IMR-90 (cell line): ENCODE measurements around the gene LPIN1. TPM values are rescaled to one million over a fixed set of nuclear protein-coding genes. Genes with fewer than 3 reads are reported as not detected.

ENCODE experiments used
- ATAC-seq: fragments of 200-7000 bp; cut with Tn5 transposase; 2 replicates; pipeline ENCODE4 v1.9.1; 2020; ENCODE audit warnings: low read depth, mild to moderate bottlenecking, moderate library complexity
- BruUV-seq: library from RNA; stranded (reverse); fragments of 400-500 nt; replicated peaks from 2 replicates; lab custom pipeline; 2021; lab: Mats Ljungman, UMichigan
- CTCF ChIA-PET: fragments of 300-600 bp; formaldehyde crosslinking; extraction: SDS; loops from one replicate; lab custom pipeline; 2021; ENCODE audit warnings: antibody characterized with exemption; lab: Yijun Ruan, JAX
- POLR2A ChIA-PET: fragments of 300-600 bp; sonication (Branson Sonifier 250); formaldehyde crosslinking; loops from one replicate; lab custom pipeline; 2022; ENCODE audit warnings: antibody characterized with exemption; ENCODE audit not compliant: unreplicated experiment; lab: Charles Lee
- DNase-seq: peaks from one replicate; pipeline ENCODE4 v3.0.0; 2013
- H2AFZ ChIP-seq: replicated peaks from 2 replicates; pipeline ENCODE3; 2013; ENCODE audit warnings: low read length, mild to moderate bottlenecking; ENCODE audit not compliant: poor library complexity
- H2AK5ac ChIP-seq: 2 replicates; pipeline ENCODE4 v1.6.1; 2013; ENCODE audit warnings: low read depth, low read length, inconsistent platforms
- H2AK9ac ChIP-seq: replicated peaks from 2 replicates; pipeline ENCODE3; 2013; ENCODE audit warnings: mild to moderate bottlenecking, low read depth, low read length, moderate library complexity; ENCODE audit not compliant: poor library complexity
- H2BK120ac ChIP-seq: 2 replicates; pipeline ENCODE4 v1.6.1; 2013; ENCODE audit warnings: low read depth, low read length, inconsistent platforms
- H2BK15ac ChIP-seq: 3 replicates; pipeline ENCODE4 v1.6.1; 2013; ENCODE audit warnings: low read depth, low read length, inconsistent platforms
- H2BK20ac ChIP-seq: 2 replicates; pipeline ENCODE4 v1.6.1; 2013; ENCODE audit warnings: low read depth, mild to moderate bottlenecking, inconsistent platforms, low read length, moderate library complexity
- H2BK5ac ChIP-seq: 2 replicates; pipeline ENCODE4 v1.6.1; 2013; ENCODE audit warnings: mild to moderate bottlenecking, low read depth, low read length, inconsistent platforms; ENCODE audit not compliant: poor library complexity, severe bottlenecking
- H3K14ac ChIP-seq: replicated peaks from 2 replicates; pipeline ENCODE4 v1.6.1; 2013; ENCODE audit warnings: low read depth, low read length, inconsistent platforms
- H3K18ac ChIP-seq: 2 replicates; pipeline ENCODE4 v1.6.1; 2013; ENCODE audit warnings: low read depth, low read length, control low read depth
- H3K23ac ChIP-seq: 2 replicates; pipeline ENCODE4 v1.6.1; 2013; ENCODE audit warnings: low read depth, low read length, inconsistent platforms
- H3K27ac ChIP-seq: 2 replicates; pipeline ENCODE4 v1.5.1; 2013; ENCODE audit warnings: mild to moderate bottlenecking, control low read depth, low read length; ENCODE audit not compliant: insufficient read depth
- H3K27me3 ChIP-seq: 2 replicates; pipeline ENCODE4 v1.6.1; 2013; ENCODE audit warnings: low read length; ENCODE audit not compliant: control insufficient read depth, insufficient read depth
- H3K36me3 ChIP-seq: 2 replicates; pipeline ENCODE4 v1.6.1; 2013; ENCODE audit warnings: low read length, mixed read lengths; ENCODE audit not compliant: control insufficient read depth, insufficient read depth
- H3K4ac ChIP-seq: 2 replicates; pipeline ENCODE4 v1.6.1; 2013; ENCODE audit warnings: low read depth, low read length, inconsistent platforms
- H3K4me1 ChIP-seq: 2 replicates; pipeline ENCODE4 v1.6.1; 2013; ENCODE audit warnings: low read length, mixed read lengths; ENCODE audit not compliant: control insufficient read depth, insufficient read depth
- H3K4me2 ChIP-seq: 2 replicates; pipeline ENCODE4 v1.6.1; 2013; ENCODE audit warnings: low read depth, mild to moderate bottlenecking, control low read depth, low read length, moderate library complexity
- H3K4me3 ChIP-seq: 2 replicates; pipeline ENCODE4 v1.5.1; 2013; ENCODE audit warnings: low read depth, mild to moderate bottlenecking, control low read depth, low read length, moderate library complexity; ENCODE audit not compliant: insufficient read depth
- H3K56ac ChIP-seq: 2 replicates; pipeline ENCODE4 v1.6.1; 2013; ENCODE audit warnings: low read length, inconsistent platforms; ENCODE audit not compliant: insufficient read depth; ENCODE audit errors: extremely low read depth
- H3K79me1 ChIP-seq, 2 experiments: 2 replicates each; pipeline ENCODE4 v1.6.1; 2013; ENCODE audit warnings: low read length in 2 of 2, inconsistent platforms in 1 of 2, low read depth in 1 of 2
- H3K9ac ChIP-seq: 2 replicates; pipeline ENCODE4 v1.6.1; 2013; ENCODE audit warnings: low read depth, low read length, control low read depth
- H3K9me1 ChIP-seq: 2 replicates; pipeline ENCODE4 v1.6.1; 2013; ENCODE audit warnings: low read length, inconsistent platforms; ENCODE audit not compliant: insufficient read depth
- H3K9me3 ChIP-seq: 2 replicates; pipeline ENCODE4 v1.6.1; 2013; ENCODE audit warnings: low read length; ENCODE audit not compliant: control insufficient read depth, insufficient read depth
- H4K20me1 ChIP-seq: 2 replicates; pipeline ENCODE4 v1.6.1; 2013; ENCODE audit warnings: low read length, inconsistent platforms; ENCODE audit not compliant: insufficient read depth
- H4K5ac ChIP-seq: 2 replicates; pipeline ENCODE4 v1.6.1; 2013; ENCODE audit warnings: mild to moderate bottlenecking, low read depth, low read length, control low read depth
- H4K8ac ChIP-seq, 2 experiments: 2 replicates each; pipeline ENCODE4 v1.6.1; 2013; ENCODE audit warnings: low read depth in 2 of 2, low read length in 2 of 2, control low read depth in 1 of 2, inconsistent platforms in 1 of 2
- H4K91ac ChIP-seq: 2 replicates; pipeline ENCODE4 v1.6.1; 2013; ENCODE audit warnings: low read depth, low read length, inconsistent platforms; ENCODE audit not compliant: insufficient read depth
- BHLHE40 ChIP-seq: fragments of 150-350 bp; IDR thresholded peaks from 2 replicates; pipeline ENCODE4 v1.6.1; 2016; ENCODE audit warnings: mild to moderate bottlenecking, low read depth, low read length
- CEBPB ChIP-seq: IDR thresholded peaks from 2 replicates; pipeline ENCODE4 v1.6.1; 2012; ENCODE audit warnings: low read depth, low read length, improper control_type of control experiment
- CHD1 ChIP-seq: IDR thresholded peaks from 2 replicates; pipeline ENCODE4 v1.6.1; 2012; ENCODE audit warnings: low read depth, low read length, improper control_type of control experiment
- CTCF ChIP-seq: conservative IDR thresholded peaks from 2 replicates; pipeline ENCODE4 v1.5.1; 2012; ENCODE audit warnings: mild to moderate bottlenecking, low read depth, low read length, improper control_type of control experiment
- ELK1 ChIP-seq: fragments of 150-350 bp; IDR thresholded peaks from 2 replicates; pipeline ENCODE4 v1.6.1; 2016; ENCODE audit warnings: low read depth, mild to moderate bottlenecking, low read length, moderate library complexity, borderline replicate concordance
- FOS ChIP-seq: fragments of 150-350 bp; IDR thresholded peaks from 2 replicates; pipeline ENCODE4 v1.6.1; 2016; ENCODE audit warnings: low read depth, low read length
- MAZ ChIP-seq: IDR thresholded peaks from 2 replicates; pipeline ENCODE4 v1.6.1; 2012; ENCODE audit warnings: low read depth, mild to moderate bottlenecking, low read length, improper control_type of control experiment, moderate library complexity, borderline replicate concordance
- NFE2L2 ChIP-seq: fragments of 150-350 bp; IDR thresholded peaks from 2 replicates; pipeline ENCODE4 v1.6.1; 2016; ENCODE audit warnings: low read depth, mild to moderate bottlenecking, low read length
- POLR2A ChIP-seq: IDR thresholded peaks from 2 replicates; pipeline ENCODE4 v1.6.1; 2012; ENCODE audit warnings: mild to moderate bottlenecking, low read depth, low read length
- RAD21 ChIP-seq: IDR thresholded peaks from 2 replicates; pipeline ENCODE4 v1.6.1; 2012; ENCODE audit warnings: low read length, improper control_type of control experiment
- RCOR1 ChIP-seq: IDR thresholded peaks from 2 replicates; pipeline ENCODE4 v1.6.1; 2012; ENCODE audit warnings: mild to moderate bottlenecking, low read length, improper control_type of control experiment; ENCODE audit not compliant: insufficient replicate concordance
- RFX5 ChIP-seq: IDR thresholded peaks from 2 replicates; pipeline ENCODE4 v1.8.0; 2012; ENCODE audit warnings: low read depth, mild to moderate bottlenecking, low read length, moderate library complexity
- USF2 ChIP-seq: fragments of 150-350 bp; IDR thresholded peaks from 2 replicates; pipeline ENCODE4 v1.6.1; 2017; ENCODE audit warnings: mild to moderate bottlenecking, antibody characterized with exemption, low read length, low read depth
- WGBS, 2 experiments: methylation state at CpG; one replicate each; pipeline versions ENCODE4 v1.1.5 to v1.1.7; 2013; ENCODE audit warnings: missing lambda C conversion rate in 2 of 2; ENCODE audit not compliant: insufficient read length in 1 of 2; ENCODE audit errors: extremely low coverage in 2 of 2; 5-methylcytosine and 5-hydroxymethylcytosine counted together
- dilution Hi-C: fragments of 300-500 bp; cut with HindIII; formaldehyde crosslinking; loops from one replicate; pipeline ENCODE4 v1.14.3; 2018; ENCODE audit warnings: low sequenced_read_pairs; ENCODE audit not compliant: unreplicated experiment
- in situ Hi-C: fragments of 300-500 bp; cut with MboI; formaldehyde crosslinking; loops from 3 replicates; pipeline ENCODE4 v1.14.3; 2019; ENCODE audit warnings: low sequenced_read_pairs, inconsistent platforms, mixed read lengths
- intact Hi-C: fragments of 100-400 bp; cut with micrococcal nuclease; formaldehyde crosslinking; loops from 2 replicates; pipeline ENCODE4 v1.10.0; 2022
- polyA plus RNA-seq, 3 experiments: library from polyadenylated mRNA; depleted of rRNA; stranded (reverse); fragments of >200 nt; gene quantifications; 2 replicates each; pipeline ENCODE4 v1.2.3, GENCODE V29; 2012; ENCODE audit warnings: low replicate concordance in 1 of 3
- total RNA-seq: library from RNA; depleted of rRNA; stranded (reverse); fragments of >200 nt; gene quantifications from 2 replicates; pipeline ENCODE4 v1.2.3, GENCODE V29; 2012

LPIN1 gene
- total and polyA plus RNA-seq, 2 of the 4 experiments (the other 2 are of a cell fraction) = 21.3 to 25.1 TPM

GRCh38 chr2:11830708-11831301, 84.4 kb downstream of the LPIN1 start:
- H3K56ac ChIP-seq = peak overlapping the region; percentile 38
- H3K9me3 ChIP-seq = peaks cover 6% of the 10 kb centered on the region; the same call in 1 of the 2 replicates
- peak overlapping the region; percentile 58; the same call in 1 of the 2 replicates for H3K23ac ChIP-seq
- H3K9ac ChIP-seq = peak overlapping the region; percentile 63
- ChIA-PET POLR2A (no interaction called here), CTCF (interaction anchor here (0.8 to 1.0 kb wide), 2 partner anchors 586 to 1176 kb away, joined by 3 to 4 read pairs; no protein-coding TSS in a partner anchor)
- no peak overlapping the region for H2AFZ ChIP-seq
- no peaks in the 10 kb centered on the region for H3K27me3 ChIP-seq
- peaks cover 19% of the 10 kb centered on the region for H3K4me1 ChIP-seq
- H3K4me2 ChIP-seq = peak overlapping the region; percentile 74
- no TSS peak for BruUV-seq
- H2AK9ac ChIP-seq = no peak overlapping the region
- no peaks in the 10 kb centered on the region for H3K79me1 ChIP-seq
- H4K91ac ChIP-seq = peak overlapping the region; percentile 67; the same call in 1 of the 2 replicates
- intact Hi-C loops (loop anchor here (1.0 to 5.0 kb wide), 7 partner anchors 276 to 1176 kb away; no protein-coding TSS in a partner anchor), in situ Hi-C loops (loop anchor here (5.0 to 10.0 kb wide), 4 partner anchors 704 to 1174 kb away; partner anchors contain the start of gene TRIB2), dilution Hi-C loops (no loop called here)
- H3K14ac ChIP-seq = peak overlapping the region; percentile 65
- no peaks in the 10 kb centered on the region for H4K20me1 ChIP-seq
- peak overlapping the region; percentile 85 for H3K4ac ChIP-seq
- H2AK5ac ChIP-seq = peak overlapping the region; percentile 85; the same call in 1 of the 2 replicates
- peak; percentile 2; the same call in 1 of the 2 replicates for ATAC-seq
- peak overlapping the region; percentile 90 for H2BK120ac ChIP-seq
- peaks cover 3% of the 10 kb centered on the region; the same call in 1 of the 2 replicates for H3K36me3 ChIP-seq
- H2BK5ac ChIP-seq = peak overlapping the region; percentile 93
- WGBS, 2 experiments = no CpG with 5 or more reads among the region's 7 CpGs
- peak overlapping the region; percentile 95; the same call in 2 of the 3 replicates for H2BK15ac ChIP-seq
- peaks cover 6% of the 10 kb centered on the region; the same call in 1 of the 2 replicates for H3K9me1 ChIP-seq
- H3K18ac ChIP-seq = peak overlapping the region; percentile 86
- H4K5ac ChIP-seq = peak overlapping the region; percentile 70
- no peak for TF ChIP-seq FOS
- no peak for TF ChIP-seq ELK1
- no peak for TF ChIP-seq RFX5
- TF ChIP-seq RCOR1 = no peak
- TF ChIP-seq MAZ = no peak
- TF ChIP-seq CTCF = no peak
- TF ChIP-seq CHD1 = no peak
- TF ChIP-seq BHLHE40 = no peak
- no peak for TF ChIP-seq USF2
- no peak for TF ChIP-seq RAD21
- no peak for TF ChIP-seq NFE2L2
- no peak for TF ChIP-seq CEBPB
- TF ChIP-seq POLR2A = no peak
- peak overlapping the region; percentile 66; the same call in 1 of the 2 replicates for H2BK20ac ChIP-seq
- H3K27ac ChIP-seq = peak overlapping the region; percentile 96
- H4K8ac ChIP-seq = peak overlapping the region; percentile 42 to 84
- H3K4me3 ChIP-seq = peak overlapping the region; percentile 25; the same call in 1 of the 2 replicates
- no peak for DNase-seq
